Skeletal muscle satellite cell (primary cell): ENCODE data around the gene LPIN2.
A peak's percentile ranks its signal among the peaks of the same experiment; 100 is the strongest.
"Not testable (repeated sequence)": the region's sequence is repeated elsewhere in the genome, so short reads cannot be mapped to it uniquely, and the experiment has no call there.

ENCODE experiments used
- H3K27me3 ChIP-seq: 2 replicates; pipeline ENCODE4 v1.7.0; 2013; ENCODE audit warnings: low read length; ENCODE audit not compliant: control insufficient read depth, insufficient read depth
- H3K36me3 ChIP-seq: 2 replicates; pipeline ENCODE4 v1.7.0; 2013; ENCODE audit warnings: mild to moderate bottlenecking, control low read depth, low read length; ENCODE audit not compliant: insufficient read depth
- H3K4me1 ChIP-seq: 2 replicates; pipeline ENCODE4 v1.7.0; 2013; ENCODE audit warnings: low read length; ENCODE audit not compliant: control insufficient read depth, insufficient read depth
- H3K4me2 ChIP-seq: 2 replicates; pipeline ENCODE4 v1.7.0; 2013; ENCODE audit warnings: mild to moderate bottlenecking, low read length
- H3K4me3 ChIP-seq: 2 replicates; pipeline ENCODE4 v1.7.0; 2013; ENCODE audit warnings: low read length
- H3K9ac ChIP-seq: 2 replicates; pipeline ENCODE4 v1.7.0; 2013; ENCODE audit warnings: mild to moderate bottlenecking, low read depth, low read length, moderate library complexity
- H3K9me3 ChIP-seq: replicated peaks from 2 replicates; pipeline ENCODE4 v1.7.0; 2013; ENCODE audit warnings: mild to moderate bottlenecking, control low read depth, low read length

LPIN2 gene

DNA sequence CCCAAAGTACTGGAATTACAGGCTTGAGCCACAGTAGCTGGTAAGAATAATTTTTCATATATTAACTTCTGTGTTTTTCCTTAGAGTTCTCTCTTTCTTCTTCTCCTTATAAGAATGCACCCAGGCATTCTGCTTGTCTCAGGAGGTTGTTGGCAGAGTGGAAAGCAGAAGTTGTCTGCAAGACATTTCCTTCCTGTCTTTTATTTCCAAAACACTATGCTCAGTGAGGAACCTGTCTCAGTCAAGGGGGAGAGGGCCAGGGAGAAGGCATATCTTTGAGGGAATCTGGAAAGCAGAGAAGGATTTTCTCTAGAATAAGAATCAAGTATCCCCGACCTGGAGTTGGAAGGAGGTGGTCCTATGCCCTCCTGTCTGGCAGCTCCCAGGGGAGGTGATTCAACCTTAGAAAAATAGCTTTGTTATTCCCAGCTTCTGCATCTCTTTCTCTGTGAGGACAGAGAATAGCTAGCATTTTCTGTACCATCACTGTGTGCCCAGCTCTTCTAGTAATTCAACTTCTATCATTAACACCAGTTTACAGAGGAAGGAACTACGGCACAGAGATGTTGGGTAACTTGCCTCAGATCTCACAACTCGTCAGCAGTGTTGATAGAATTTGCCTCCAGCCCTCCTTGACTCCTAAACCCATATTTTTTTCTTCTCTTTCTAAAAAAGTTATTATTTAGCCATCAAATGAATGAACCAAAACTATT, 3.8 kb upstream of the LPIN2 start:
- peaks cover 24% of the 10 kb centered on the region for H3K4me1 ChIP-seq
- H3K4me2 ChIP-seq: no peak overlapping the region
- no peaks in the 10 kb centered on the region for H3K27me3 ChIP-seq
- H3K4me3 ChIP-seq: no peak overlapping the region
- H3K36me3 ChIP-seq: no peaks in the 10 kb centered on the region
- no peaks in the 10 kb centered on the region for H3K9me3 ChIP-seq
- no peak overlapping the region for H3K9ac ChIP-seq

DNA sequence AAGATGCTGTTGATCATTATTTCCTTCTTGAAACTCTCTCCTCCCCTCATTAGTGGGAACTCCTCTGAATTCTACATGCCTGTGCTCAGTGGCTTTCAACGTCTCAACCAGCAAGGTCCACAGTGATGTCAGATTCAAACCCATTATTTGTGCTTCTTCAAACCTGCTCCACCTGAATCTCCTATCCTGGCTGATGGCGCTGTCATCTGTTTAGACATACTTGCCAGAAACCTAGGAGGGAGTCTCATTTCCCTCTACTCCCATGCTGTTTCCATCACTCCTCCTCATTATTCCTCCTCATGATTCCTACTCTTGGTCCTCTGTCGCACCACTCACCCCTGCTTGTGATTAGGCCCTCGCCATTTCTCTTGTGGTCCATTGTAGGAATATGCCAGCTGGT, 2.9 kb upstream of the LPIN2 start:
- H3K9ac ChIP-seq: no peak overlapping the region
- H3K4me1 ChIP-seq: peaks cover 33% of the 10 kb centered on the region
- H3K36me3 ChIP-seq: peaks cover 4% of the 10 kb centered on the region
- H3K9me3 ChIP-seq: no peaks in the 10 kb centered on the region
- H3K4me2 ChIP-seq: no peak overlapping the region
- no peaks in the 10 kb centered on the region for H3K27me3 ChIP-seq
- no peak overlapping the region for H3K4me3 ChIP-seq

DNA sequence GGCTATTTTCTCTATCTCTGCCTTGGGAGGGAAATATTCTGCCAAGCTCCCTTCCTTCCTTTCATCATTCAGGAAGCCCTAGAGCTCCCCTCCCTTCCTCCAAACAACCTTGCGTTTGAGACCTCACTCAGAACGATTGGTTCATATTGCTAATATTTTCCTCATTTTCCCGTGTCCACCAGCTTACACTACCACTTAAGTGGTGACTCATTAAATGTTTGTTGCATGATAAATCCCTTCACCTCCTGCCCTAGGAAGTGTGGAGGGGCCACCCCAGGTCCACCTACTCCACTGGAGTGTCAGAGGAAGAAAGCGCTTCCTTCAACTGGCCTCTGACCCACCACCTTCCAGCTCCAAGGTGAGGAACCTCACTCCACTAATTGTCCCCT, 2.3 kb upstream of the LPIN2 start:
- Histone ChIP-seq H3K36me3 (peaks cover 11% of the 10 kb centered on the region), H3K9ac (no peak overlapping the region), H3K27me3 (no peaks in the 10 kb centered on the region), H3K9me3 (no peaks in the 10 kb centered on the region), H3K4me3 (no peak overlapping the region), H3K4me1 (peaks cover 35% of the 10 kb centered on the region), H3K4me2 (peak overlapping the region; percentile 76)

DNA sequence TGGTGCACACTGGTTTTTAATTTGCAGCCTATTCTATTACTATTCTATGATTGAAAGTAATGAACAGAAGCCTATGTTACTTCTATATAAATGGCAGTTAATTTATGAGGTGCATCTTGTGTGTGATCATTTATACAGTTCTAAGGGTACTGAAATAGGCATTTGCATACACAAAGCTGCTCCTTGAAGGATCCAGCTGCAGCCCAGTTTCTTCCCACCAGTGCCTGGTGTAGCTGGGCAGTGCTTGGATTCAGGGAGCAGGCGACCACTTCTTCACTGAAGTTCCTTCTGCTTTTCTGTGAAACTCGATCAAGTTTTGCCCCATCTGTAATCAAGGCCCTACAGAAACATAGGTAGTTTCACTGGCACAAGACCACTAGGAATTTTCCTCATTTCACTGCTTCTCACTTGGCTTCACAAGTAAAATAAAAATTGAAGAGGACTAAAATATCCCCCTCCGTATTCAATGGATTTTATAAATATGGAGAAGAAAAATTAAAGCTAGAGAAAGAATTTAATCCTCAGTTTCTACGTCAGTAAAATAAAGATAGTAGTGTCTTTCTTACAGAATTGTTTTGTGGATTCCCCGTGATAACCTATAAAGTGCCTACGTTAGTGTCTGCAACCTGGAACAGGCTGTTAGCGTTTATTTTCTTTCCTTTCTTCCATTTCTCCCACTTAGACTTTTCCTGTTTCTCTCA, 1.7 kb upstream of the LPIN2 start:
- Histone ChIP-seq H3K9ac (no peak overlapping the region), H3K4me2 (peak overlapping the region; percentile 76), H3K9me3 (no peaks in the 10 kb centered on the region), H3K4me1 (peaks cover 38% of the 10 kb centered on the region), H3K36me3 (peaks cover 16% of the 10 kb centered on the region), H3K4me3 (no peak overlapping the region), H3K27me3 (no peaks in the 10 kb centered on the region)

DNA sequence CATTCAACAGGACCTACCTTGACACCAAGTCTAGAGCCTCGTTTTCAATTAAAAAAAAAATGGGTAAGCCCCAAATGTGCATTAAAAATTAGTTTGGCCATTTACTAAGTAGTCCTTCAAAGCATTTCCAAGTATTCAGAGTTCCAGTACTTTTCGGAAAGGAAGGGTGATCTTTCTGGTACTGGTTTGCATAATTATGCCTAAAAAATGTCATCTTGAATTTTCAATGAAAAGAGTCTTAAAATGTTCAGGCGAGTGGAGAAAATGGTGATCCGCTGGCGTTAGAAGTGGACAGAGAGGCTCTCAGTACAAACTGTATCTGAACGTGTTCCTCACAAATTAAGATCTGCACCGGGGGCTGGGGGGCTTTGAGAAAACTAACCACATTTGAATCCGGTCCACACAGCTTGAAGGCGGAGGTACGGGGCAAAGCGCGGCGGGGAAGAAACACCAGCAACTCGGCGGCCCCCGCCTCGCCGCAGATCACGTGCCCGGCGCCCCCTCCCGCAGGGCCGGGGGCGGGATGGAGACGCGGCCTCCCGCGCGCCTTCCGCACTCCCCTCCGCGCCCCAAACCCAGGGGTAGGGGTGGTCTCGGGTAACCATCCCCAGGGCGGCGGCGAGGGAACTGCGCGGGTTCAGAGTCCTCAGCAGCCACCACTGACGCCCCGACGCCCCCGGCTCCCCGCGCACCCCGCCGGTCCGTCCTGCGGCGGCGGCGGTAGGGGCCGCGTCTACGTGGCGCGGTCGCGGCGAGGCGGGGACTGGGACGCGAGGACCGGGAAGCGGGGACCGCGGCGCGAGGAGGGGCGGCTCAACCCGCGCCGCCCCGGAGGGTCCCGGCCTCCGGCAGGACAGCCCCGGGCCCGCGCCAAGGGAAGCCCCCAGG, 564 bp downstream of the LPIN2 start:
- Histone ChIP-seq H3K4me1 (peaks cover 38% of the 10 kb centered on the region), H3K9me3 (no peaks in the 10 kb centered on the region), H3K4me2 (peak overlapping the region; percentile 85), H3K27me3 (no peaks in the 10 kb centered on the region), H3K9ac (peak overlapping the region; percentile 92), H3K36me3 (peaks cover 17% of the 10 kb centered on the region), H3K4me3 (peak overlapping the region; percentile 83)

DNA sequence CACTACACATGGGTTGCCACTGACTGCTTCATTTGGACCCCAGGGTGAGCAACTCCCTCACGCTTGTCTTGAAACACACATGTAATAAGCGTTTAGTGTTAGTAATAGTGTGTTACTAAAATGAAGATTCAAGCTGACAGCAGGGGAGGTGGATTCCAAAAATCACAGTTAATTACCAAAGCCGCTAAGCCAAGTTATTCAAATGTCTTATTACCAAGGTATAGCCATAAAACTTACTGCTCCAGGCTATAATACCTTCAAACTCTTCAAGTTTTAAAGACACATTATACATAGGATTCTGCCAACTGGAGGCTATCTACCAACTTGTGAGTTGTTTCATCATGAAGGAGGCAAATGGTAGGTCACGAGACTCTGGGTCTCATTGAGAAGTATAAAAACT, 2.9 kb downstream of the LPIN2 start:
- no peak overlapping the region for H3K9ac ChIP-seq
- peaks cover 24% of the 10 kb centered on the region for H3K36me3 ChIP-seq
- H3K9me3 ChIP-seq: no peaks in the 10 kb centered on the region
- H3K4me2 ChIP-seq: no peak overlapping the region
- H3K4me3 ChIP-seq: no peak overlapping the region
- H3K4me1 ChIP-seq: peaks cover 32% of the 10 kb centered on the region
- no peaks in the 10 kb centered on the region for H3K27me3 ChIP-seq

DNA sequence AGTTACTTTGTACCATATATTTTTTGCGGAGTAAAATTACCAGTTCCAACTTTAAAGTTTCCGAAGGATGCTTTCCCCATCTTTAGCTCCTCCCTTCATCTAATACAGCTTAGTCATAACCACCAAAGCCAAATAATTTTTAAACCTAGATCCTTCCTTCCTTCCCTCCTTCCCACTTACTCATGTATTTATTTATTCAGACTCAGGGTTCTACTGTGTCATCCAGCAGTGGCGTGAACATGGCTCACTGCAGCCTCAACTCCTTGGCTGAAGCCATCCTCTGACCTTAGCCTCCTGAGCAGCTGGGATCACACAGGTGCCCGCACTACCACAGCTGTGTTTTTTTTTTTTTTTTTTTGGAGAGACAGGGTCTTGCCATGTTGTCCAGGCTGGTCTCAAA, 4.4 kb downstream of the LPIN2 start:
- Histone ChIP-seq H3K4me1 (peaks cover 16% of the 10 kb centered on the region), H3K4me3 (no peak overlapping the region)

DNA sequence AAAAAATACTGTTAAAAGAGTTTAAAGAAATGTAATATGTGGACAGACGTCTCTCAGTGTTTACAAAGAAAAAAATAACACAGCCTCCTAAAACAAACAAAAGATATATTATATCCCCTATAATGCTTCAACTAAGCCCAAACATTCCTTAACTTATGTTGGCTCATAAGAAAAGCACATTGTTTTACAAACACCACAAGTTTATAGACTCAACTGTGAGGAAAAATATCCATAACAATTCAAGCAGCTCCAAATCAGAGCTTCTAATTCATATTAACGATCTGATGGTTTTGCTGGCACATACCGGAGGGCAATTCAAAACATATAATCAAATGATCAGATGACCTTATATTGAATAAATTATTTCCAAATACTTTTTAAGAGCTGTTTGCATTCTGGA, 5.5 kb downstream of the LPIN2 start:
- Histone ChIP-seq H3K27me3 (no peaks in the 10 kb centered on the region), H3K4me3 (no peak overlapping the region), H3K4me2 (no peak overlapping the region), H3K4me1 (peaks cover 15% of the 10 kb centered on the region), H3K36me3 (peaks cover 39% of the 10 kb centered on the region), H3K9ac (no peak overlapping the region), H3K9me3 (no peaks in the 10 kb centered on the region)

More for the DNA sequence above, 4.4 kb downstream of the LPIN2 start:
- Histone ChIP-seq H3K36me3 (peaks cover 33% of the 10 kb centered on the region), H3K4me2 (peak overlapping the region; percentile 32), H3K27me3 (no peaks in the 10 kb centered on the region), H3K9ac (no peak overlapping the region), H3K9me3 (no peaks in the 10 kb centered on the region)

DNA sequence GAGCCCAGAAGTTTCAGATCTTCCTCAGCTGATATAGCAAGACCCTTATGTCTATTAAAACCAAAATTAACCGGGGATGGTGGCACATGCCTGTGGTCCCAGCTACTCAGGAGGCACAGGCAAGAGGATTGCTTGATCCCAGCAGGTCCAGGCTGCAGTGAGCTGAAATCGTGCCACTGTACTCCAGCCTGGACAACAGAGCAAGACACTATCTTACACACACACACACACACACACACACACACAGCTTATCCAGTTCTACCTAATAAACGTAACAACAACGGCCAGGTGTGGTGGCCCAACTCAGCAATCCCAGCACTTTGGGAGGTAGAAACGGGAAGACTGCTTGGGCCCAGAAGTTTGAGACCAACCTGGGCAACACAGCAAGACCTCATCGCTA, 7.5 kb downstream of the LPIN2 start:
- H3K36me3 ChIP-seq: peaks cover 38% of the 10 kb centered on the region

DNA sequence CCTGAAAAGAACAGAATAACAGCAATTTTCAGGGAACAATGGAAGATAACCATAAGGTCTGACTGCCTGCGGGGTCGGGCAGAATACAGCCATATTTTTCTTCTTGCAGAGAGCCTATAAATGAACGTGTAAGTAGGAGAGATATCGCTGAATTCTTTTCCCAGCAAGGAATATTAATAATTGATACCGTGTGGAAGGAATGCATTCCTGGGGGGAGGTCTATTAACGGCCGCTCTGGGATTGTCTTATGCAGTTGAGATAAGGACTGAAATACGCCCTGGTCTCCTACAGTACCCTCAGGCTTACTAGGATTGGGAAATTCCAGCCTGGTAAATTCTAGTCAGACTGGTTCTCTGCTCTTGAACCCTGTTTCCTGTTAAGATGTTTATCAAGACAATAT, 9.2 kb downstream of the LPIN2 start:
- H3K4me3 ChIP-seq, H3K4me2 ChIP-seq, H3K9me3 ChIP-seq, H3K4me1 ChIP-seq, H3K9ac ChIP-seq, H3K27me3 ChIP-seq: not testable (repeated sequence)
- H3K36me3 ChIP-seq: peaks cover 29% of the 10 kb centered on the region

More for the DNA sequence above, 7.5 kb downstream of the LPIN2 start:
- Histone ChIP-seq H3K4me3 (no peak overlapping the region), H3K4me1 (peaks cover 3% of the 10 kb centered on the region), H3K9ac (no peak overlapping the region), H3K27me3 (no peaks in the 10 kb centered on the region), H3K9me3 (no peaks in the 10 kb centered on the region), H3K4me2 (no peak overlapping the region)

DNA sequence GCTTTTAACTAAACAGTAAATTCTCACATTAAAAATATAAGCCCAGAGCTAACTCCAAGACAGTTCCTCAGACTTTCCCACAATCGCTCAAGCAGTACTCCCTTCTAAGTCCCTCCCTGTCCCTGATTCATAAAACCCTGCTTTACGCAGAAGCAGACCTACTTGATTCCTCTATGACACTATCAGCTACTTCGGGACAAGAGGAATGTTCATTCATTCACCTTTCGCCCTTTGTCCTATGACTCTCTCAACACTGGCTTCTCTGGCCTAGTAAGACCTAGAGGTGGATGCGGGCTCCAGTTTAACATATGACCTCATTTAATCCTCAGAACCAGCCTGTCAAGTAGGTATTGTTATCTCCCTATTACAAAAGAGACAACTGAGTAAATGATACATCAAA, 10.2 kb downstream of the LPIN2 start:
- Histone ChIP-seq H3K4me3 (no peak overlapping the region), H3K4me1 (peaks cover 12% of the 10 kb centered on the region), H3K27me3 (no peaks in the 10 kb centered on the region), H3K9me3 (no peaks in the 10 kb centered on the region), H3K36me3 (peaks cover 29% of the 10 kb centered on the region), H3K4me2 (no peak overlapping the region), H3K9ac (no peak overlapping the region)
